ENCODE measurements around the gene UBE2O. TPM values are rescaled to one million over a fixed set of nuclear protein-coding genes. Genes with fewer than 3 reads are reported as not detected.
"Not testable (repeated sequence)": the region's sequence is repeated elsewhere in the genome, so short reads cannot be mapped to it uniquely, and the experiment has no call there.

UBE2O gene
- total RNA-seq, 1 donor from 2014 or later: 18.1 TPM

DNA sequence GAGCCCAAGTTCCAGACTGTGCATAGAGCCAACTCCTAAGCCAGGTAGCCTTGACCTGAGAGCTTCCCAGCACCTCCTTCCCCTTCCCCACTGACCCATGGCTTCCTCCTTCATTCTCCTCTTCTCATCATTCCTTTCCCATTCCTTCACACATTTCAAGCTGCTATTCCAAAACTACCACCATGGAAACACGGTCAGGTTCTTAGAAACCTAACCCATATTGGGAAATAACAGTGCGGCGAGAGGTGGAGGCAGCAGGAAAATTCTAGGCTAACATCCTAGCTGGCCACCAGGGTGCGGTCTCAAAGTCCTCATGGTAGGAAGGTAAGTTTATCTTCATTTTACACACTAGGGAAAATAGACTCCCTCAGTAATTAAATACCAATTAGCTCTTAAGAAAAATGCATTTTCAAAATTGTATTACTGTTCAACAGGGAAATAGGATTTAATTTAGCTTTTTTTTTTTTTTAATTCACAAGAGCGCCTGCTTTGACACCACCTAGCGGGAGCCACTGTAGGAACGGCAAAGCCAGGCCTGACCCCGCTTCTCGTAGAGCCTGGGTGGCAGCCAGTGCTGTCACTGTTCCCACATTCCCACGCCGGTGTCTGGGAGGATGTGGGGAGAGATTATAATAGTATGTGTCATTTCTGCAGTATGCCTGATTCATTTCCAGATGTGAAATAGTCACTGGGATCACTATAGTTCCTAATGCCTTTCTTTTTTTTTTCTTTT, 82.5 kb downstream of the UBE2O start:
- DNase-seq: peak; percentile 47

DNA sequence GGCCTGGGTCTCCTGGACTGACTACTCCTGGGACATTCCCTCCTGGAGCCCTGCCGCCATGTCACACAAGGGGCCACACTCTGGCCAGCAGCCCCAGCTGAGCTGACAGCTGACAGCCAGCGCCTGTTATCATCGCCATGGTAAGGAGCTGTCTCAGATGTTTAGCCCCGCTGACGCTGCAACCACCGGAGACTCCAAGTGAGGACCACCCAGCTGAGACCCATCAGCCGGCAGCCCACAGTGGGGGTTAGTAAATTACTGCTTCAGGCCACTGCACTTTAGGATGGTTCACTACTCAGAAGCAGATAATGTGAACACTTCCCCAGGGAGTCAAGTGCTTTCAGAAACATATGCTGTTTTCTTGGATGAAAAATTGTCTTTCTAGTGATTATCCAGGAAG, 83.1 kb downstream of the UBE2O start:
- peak; percentile 43 for DNase-seq

DNA sequence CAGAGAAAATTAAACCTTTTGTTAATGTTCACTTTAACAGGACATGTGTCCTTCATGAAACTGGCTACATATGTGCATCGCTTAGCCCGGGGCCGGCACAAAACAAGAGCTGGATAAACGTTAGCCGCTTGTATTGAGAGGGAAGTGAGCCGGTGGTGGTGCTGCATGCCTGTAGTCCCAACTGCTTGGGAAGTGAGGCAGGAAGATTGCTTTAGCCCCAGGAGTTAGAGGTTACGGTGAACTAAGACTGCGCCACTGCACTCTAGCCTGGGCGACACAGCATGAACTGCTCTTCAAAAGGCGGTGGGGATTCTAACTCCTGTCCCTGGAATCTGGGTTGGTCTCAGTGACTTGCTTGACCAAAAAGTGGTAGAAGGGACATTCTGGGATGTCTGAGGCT, 83.6 kb downstream of the UBE2O start:
- no peak for DNase-seq

DNA sequence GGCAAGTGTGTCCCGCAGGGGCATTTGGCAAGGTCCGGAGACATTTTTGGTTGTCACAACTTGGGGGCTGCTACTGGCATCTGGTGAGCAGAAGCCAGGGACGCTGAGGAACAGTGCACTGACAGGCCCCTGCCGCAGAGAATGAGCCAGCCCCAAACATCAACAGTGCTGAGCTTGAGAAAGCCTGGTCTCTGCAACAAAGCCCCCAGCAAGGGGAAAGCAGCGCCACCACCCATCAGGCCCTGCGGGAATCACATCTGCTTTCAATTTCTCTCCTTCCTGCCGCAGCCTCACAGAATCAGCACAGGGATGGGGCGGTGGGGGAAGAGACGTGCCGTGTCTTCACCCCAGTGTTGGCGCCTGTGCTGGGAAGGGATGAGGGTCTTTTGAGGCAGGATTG, 84.4 kb downstream of the UBE2O start:
- peak; percentile 38 for DNase-seq

DNA sequence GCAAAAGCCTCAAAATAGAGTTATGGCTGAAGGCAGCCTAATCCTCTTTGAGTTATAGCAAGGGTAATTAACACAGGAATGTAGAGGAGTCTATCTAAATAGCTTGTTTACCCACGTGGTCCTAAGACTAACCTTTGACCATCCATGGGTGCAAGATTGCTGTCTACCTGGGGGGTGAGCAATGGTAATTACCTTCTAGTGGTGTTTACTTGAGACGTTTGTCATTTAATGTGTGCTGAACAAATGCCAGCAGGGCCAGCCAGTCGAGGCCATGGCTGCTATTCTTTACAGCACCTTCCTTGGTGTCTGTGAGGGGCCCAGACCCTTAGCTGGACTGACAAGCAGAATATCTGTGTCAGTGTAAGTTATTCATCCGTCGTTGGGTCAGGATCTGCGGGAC, 85.3 kb downstream of the UBE2O start:
- DNase-seq: no peak

DNA sequence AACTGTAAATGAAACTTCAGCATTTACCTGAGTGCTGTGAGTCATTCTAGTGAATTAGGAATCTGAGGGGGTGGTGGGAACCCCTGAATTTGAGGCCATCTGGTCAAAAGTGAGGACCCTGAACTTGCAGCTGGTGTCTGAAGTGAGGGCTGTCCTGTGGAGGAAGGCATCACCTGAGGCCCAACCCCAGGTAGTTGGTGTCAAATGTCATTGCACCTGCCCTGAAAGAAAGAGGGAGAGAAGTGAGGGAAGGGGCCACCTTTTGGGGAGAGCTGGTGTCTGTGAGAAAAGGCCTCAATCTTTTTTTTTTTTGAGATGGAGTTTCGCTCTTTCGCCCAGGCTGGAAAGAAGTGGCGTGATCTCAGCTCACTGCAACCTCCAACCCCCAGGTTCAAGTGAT, 86.7 kb downstream of the UBE2O start:
- no peak for DNase-seq

DNA sequence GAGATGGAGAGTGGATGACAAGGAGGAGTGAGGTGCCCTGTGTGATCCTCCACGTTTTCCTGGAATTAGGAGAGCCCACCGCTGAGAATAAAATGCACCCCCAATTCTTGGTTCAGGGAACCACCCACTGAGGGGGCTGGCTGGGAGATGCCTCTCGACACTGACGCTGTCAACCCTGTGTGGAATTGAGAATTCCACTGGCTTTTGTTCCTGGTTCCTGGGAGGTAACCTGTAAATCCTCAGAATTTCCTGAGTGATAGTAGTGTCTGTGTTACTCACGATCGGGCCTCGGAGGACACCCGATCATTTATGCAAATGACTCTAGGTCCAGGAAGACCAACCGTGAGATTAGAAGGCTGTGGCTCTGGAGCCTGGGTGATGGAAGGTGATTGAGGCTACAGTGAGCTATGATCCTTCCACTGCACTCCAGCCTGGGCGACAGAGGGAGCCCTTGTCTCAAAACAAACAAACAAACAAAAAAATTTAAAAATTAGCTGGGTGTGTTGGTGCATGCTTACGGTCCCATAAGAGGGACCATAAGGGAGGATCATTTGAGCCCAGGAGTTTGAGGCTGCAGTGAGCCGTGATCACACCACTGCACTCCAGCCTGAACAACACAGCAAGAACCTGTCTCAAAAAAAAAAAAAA, 87.6 kb downstream of the UBE2O start:
- no peak for DNase-seq

DNA sequence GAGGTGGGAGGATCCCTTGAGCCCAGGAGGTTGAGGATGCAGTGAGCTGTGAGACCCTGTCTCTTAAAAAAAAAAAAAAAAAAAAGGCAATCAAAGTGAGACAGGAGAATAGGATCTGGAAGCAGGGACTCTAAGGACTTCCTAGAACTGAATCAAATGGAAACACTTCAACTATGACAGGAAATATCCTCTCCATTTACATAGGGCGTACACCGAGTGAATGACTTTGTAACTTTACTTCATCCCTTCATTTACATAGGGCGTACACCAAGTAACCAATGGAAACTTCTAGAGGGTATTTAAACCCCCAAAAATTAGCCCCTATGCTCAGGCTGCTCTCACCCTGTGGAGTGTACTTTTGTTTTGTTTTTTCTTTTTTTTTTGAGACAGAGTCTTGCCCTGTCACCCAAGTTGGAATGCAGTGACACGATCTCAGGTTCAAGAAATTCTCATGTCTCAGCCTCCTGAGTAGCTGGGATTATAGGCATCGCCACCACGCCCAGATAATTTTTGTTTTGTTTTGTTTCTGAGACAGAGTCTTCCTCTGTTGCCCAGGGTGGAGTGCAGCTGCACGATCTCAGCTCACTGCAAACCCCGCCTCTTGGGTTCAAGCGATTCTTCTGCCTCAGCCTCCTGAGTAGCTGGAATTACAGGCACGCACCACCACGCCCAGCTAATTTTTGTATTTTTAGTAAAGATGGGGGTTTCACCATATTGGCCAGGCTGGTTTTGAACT, 89.7 kb downstream of the UBE2O start:
- DNase-seq: no peak

DNA sequence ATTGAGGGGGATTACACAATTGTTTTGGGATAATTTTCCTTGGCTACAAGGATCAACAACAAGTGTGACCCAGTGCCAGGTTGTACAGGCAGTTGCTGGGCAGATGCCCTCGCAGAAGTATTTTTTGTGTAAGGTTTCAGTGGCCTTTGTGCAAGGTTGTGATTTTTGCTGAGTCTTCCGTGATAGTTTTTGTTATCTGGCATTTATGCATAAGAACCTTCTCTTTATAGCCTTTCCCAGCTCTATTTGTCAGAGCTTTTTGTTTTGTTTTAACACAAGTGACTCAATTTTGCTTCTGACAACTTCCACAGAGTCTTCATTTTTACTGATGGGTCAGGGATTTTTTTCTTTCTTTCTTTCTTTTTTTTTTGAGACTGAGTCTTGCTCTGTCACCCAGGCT, 92.5 kb downstream of the UBE2O start:
- DNase-seq: no peak

DNA sequence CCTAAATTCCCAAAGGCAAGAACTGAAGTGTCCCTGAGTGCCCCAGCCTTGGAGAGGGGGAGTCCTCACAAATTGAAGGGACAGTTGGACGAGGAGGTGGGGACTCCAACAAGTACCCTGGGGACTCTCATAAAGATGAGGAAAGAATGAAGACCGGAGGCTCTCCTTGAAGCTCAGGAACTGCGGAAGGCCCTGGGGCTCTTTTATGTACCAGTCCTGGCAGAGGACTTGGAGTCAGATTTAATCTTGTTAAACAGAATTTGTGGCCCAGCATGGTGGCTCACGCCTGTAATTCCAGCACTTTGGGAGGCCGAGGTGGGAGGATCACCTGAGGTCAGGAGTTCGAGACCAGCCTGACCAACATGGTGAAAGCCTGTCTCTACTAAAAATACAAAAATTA, 93.2 kb downstream of the UBE2O start:
- DNase-seq: not testable (repeated sequence)

DNA sequence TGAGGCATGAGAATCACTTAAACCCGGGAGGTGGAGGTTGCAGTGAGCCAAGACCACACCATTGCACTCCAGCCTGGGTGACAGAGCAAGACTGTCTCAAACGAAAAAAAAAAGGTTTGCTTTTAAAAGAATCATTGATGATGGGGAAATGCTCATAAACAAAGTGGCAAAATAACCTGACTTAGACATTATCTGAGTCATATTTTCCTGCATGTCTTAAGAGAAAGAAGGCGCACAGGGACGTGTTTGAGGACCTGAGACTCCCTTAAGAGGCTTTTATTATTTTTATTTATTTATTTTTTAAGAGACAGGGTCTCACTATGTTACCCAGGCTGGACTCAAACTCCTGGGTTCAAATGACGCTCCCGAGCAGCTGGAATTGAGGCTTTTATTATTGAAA, 93.6 kb downstream of the UBE2O start:
- DNase-seq: no peak

DNA sequence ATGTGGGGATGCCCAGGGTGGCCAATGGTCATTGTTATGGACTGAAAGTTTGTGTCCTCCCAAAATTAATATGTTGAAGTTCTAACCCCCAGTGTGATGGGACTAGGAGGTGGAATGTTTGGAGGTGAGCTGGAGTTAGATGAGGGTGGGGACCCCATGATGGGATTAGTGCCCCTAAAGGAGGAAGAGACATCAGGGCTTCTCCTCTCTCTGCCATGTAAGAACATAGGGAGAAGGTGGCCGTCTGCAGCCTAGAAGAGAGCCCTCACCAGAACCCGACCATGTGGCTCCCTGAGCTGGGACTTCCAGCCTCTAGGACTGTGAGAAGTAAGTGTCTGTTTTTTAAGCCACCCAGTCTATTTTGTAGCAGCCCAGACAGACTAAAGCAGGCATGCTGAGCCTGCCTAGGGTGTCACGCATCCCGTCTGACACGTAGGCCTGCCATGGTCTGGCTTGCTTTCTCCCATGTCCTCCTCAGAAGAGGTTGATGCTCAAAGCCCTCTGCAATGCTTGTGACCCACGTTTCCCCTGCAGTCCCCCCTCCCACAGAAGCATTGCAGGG, 95.3 kb downstream of the UBE2O start:
- DNase-seq: no peak

DNA sequence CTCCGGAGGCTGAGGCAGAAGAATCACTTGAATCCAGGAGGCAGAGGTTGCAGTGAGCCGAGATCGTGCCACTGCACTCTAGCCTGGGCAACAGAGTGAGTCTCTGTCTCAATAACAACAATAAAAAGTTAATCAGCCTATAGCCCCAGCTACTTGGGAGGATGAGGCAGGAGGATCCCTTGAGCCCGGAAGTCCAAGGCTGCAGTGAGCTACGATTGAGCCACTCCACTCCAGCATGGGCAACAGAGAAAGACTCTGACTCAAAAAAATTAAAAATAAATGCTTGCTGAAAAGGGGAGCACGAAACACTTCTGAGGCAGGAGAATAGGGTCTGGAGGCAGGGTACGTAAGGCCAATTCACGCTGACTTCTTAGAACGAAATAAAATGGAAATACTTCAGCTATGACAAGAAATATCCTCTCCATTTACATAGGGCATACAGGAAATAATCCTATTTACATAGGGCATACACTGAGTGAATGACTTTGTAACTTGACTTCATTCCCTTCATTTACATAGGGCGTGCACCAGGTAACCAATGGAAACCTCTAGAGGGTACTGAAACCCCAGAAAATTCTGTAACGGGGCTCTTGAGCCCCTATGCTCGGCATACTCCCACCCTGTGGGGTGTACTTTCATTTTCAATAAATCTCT, 96.0 kb downstream of the UBE2O start:
- DNase-seq: no peak

DNA sequence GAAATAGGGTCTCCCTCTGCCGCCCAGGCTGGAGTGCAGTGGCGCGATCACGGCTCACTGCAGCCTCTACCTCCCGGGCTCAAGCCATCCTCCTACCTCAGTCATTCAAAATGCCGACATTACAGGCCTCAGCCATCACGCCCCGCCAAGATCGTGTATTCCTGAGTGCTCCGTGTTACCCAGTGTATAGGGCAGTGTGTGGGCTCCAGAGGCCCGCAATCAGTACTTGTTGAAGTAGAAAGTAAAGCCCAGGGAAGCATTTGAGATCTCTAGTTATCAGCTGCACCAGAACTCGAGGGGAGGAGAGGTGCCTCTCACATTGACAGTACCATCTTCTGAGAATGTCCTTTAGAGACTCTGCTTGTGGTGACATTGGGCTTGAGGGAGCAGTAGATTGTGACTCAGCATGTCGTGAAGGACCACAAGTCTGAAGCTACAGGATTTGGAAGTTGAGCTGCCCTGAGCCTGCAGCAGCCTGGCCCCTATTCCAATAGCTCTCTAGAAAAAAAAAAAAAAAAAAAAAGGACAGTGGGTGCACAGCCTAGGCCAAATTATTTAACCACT, 98.1 kb downstream of the UBE2O start:
- DNase-seq: no peak

DNA sequence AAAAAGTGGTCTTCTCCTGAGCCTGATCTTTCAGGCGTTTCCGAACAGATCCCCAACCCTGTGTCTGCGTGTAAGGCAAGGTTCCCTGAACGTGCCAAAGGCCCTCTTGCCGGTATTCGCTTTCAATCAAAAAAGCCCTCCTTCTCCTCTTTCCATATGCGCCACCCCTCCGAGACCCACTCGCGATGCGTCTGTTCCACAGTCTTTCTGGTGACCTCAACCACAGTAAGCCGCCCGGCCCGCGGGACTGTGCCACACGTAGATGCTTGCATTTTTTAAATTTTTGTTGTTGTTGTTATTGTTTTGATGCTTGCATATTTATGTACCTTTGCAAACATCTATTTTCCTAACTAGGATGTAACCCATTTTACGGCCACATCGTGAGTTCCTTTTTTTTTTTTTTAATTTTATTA, 98.6 kb downstream of the UBE2O start:
- DNase-seq: no peak

DNA sequence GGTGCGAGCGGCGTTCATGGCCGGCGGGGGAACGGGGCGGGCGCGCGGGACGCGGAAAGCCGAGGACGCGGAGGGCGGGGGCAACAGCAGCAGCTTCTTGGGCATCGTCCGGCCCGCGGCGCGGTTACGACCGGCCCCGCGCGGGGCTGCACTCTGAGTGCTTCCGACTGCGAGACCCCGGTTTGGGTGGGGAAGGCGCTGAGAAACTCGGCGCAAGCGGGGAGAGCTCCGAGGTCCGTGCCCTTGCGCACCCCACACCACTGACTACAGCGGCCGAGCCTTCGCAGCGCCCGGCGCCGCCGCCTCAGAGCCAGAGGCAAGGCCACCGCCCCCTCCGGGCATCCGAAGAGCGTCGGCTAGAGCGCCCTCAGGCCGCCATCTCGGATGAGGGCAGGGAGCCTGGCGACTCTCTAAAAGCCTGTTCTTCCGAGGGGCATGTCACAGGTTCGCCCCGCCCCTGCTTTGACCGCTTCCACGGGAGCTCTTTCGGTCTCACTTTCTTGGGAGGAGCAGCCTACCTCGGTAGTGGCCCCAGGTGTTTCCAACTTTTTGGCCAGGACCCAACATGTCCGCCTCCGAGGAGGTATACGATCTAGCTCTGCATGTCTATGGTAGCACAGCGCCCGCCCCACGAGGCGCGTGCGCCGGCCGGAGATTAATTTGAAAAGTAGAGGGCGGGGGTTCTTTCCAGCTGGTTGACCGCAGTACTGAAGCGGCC, 99.2 kb downstream of the UBE2O start, which contains the start of gene PRPSAP1:
Gene PRPSAP1 (minus strand): TSS at position 318 of the 718 bp plus-strand sequence. CDS start 213 bp downstream, at position 105.
- peak; percentile 95 for DNase-seq

DNA sequence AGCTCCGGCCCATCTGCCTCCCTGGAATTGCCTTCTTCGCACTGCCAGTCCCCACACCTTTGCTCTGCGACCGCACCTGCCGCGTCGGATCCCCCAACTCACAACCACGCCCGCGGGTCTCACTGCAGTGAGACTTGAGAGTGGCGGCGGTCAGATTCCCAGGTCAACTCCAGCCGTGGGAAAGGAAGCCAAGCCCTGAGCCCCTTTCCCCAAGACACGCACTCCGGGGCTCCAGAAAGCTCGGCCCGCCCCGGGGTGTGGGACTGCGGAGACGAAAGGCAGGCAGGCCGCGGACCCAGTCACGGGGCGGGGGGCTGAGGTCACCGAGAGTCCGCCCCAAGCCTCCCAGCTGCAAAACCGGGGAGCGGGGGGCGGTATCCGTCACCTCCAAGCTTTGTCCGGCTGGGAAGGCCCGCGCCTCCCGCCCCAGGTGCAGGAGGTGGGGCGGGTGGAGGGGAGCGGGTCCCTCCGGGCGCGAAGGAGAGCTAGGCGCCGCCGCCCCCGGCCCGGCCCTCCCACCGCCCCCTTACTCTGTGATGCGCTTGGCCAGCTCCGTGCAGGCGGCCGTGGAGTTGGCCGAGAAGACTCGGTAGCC, 99.9 kb downstream of the UBE2O start:
- DNase-seq: no peak

DNA sequence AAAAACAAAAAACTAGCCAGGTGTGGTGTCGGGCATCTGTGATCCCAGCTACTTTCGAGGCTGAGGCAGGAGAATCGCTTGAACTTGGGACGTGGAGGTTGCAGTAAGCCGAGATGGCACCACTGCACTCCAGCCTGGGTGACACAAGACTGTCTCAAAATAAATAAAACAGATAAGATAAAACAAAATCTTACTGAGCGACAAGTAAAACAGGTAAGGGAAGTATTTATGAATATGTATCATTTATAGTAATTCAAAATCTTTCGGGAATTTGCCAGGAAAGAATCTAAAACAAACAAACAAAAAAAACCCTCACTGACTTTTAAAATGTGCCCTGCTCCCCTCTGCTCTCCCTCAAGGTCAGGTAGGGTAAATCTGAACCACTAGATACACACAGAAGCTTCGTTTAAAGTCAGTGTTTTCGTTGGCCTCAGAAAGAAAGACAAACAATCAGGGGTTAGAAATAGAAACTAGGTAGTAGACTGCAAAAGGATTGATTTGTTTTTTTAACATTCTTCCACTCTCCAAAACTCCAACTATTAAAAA, 101.4 kb downstream of the UBE2O start:
- DNase-seq: no peak

DNA sequence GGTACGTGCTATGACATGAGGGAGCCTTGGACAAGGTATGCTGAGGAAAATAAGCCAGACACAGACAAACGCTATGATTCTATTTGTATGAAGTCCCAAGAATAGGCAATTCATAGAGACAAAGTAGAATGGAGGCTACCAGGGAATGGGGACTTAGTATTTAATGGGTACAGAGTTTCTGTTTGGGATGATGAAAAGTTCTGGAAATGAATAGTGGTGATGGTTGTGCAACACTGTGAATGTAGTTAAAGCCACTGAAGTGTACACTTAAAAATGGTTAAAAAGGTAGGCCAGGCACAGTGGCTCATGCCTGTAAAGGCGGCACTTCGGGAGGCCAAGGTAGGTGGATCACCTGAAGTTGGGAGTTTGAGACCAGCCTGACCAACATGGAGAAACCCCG, 102.5 kb downstream of the UBE2O start:
- DNase-seq: no peak

DNA sequence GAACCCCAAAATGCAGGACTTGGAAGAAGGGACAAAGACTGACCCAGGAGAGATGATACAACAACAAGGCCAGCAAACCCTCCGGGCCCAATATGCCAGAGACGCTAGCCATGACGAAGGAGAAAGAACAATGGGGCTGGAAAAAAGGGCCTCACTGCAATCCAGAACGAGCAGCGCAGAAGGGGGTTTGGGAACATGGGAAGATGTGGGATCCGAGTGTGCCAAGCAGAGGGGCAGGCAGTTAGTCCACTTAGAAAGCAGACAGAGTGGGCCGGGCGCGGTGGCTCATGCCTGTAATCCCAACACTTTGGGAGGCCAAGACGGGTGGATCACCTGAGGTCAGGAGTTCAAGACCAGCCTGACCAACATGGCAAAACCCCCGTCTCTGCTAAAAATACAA, 106.0 kb downstream of the UBE2O start:
- not testable (repeated sequence) for DNase-seq
